ENCODE measurements around the gene CEP112.
"Not testable (repeated sequence)": the region's sequence is repeated elsewhere in the genome, so short reads cannot be mapped to it uniquely, and the experiment has no call there.

CEP112 gene

GRCh38 chr17:65867014-65867413 lies 324.9 kb downstream of the CEP112 start:
- no peak for FAIRE-seq

GRCh38 chr17:65865715-65866425 lies 326.1 kb downstream of the CEP112 start:
- FAIRE-seq, result no peak

- FAIRE-seq, result no peak
Measured at GRCh38 chr17:65864394-65864793, 327.5 kb downstream of the CEP112 start.

- FAIRE-seq, result no peak
Measured at GRCh38 chr17:65857718-65858117, 334.2 kb downstream of the CEP112 start.

- no peak for FAIRE-seq
Measured at GRCh38 chr17:65856865-65857264, 335.1 kb downstream of the CEP112 start.

GRCh38 chr17:65855675-65856074 lies 336.3 kb downstream of the CEP112 start:
- no peak for FAIRE-seq

GRCh38 chr17:65855245-65855644 lies 336.7 kb downstream of the CEP112 start:
- no peak for FAIRE-seq

- no peak for FAIRE-seq
Measured at GRCh38 chr17:65853816-65854215, 338.1 kb downstream of the CEP112 start.

- FAIRE-seq, result no peak
Measured at GRCh38 chr17:65852911-65853310, 339.0 kb downstream of the CEP112 start.

GRCh38 chr17:65851965-65852736 lies 339.8 kb downstream of the CEP112 start:
- no peak for FAIRE-seq

GRCh38 chr17:65850486-65850885 lies 341.4 kb downstream of the CEP112 start:
- no peak for FAIRE-seq

- no peak for FAIRE-seq
Measured at GRCh38 chr17:65848751-65849150, 343.2 kb downstream of the CEP112 start.

GRCh38 chr17:65841089-65841488 lies 350.8 kb downstream of the CEP112 start:
- no peak for FAIRE-seq

- not testable (repeated sequence) for FAIRE-seq
Measured at GRCh38 chr17:65837232-65837631, 354.7 kb downstream of the CEP112 start.

GRCh38 chr17:65833214-65833613 lies 358.7 kb downstream of the CEP112 start:
- no peak for FAIRE-seq

GRCh38 chr17:65830356-65830755 lies 361.6 kb downstream of the CEP112 start:
- no peak for FAIRE-seq

- not testable (repeated sequence) for FAIRE-seq
Measured at GRCh38 chr17:65826577-65826976, 365.4 kb downstream of the CEP112 start.

- no peak for FAIRE-seq
Measured at GRCh38 chr17:65824901-65825300, 367.0 kb downstream of the CEP112 start.

GRCh38 chr17:65823713-65824112 lies 368.2 kb downstream of the CEP112 start:
- FAIRE-seq, result no peak

- FAIRE-seq, result no peak
Measured at GRCh38 chr17:65820811-65821210, 371.1 kb downstream of the CEP112 start.

GRCh38 chr17:65820306-65820705 lies 371.6 kb downstream of the CEP112 start:
- FAIRE-seq, result no peak

GRCh38 chr17:65819810-65820209 lies 372.1 kb downstream of the CEP112 start:
- FAIRE-seq, result no peak

GRCh38 chr17:65817951-65818350 lies 374.0 kb downstream of the CEP112 start:
- no peak for FAIRE-seq

GRCh38 chr17:65814418-65814817 lies 377.5 kb downstream of the CEP112 start:
- no peak for FAIRE-seq

Data from TTC549 (cell line).